Measurements from ENCODE around the gene GATA5.

GATA5 gene

GRCh38 chr20:62466072-62466760, 9.6 kb downstream of the GATA5 start:
- no peak overlapping the region for H3K4me3 ChIP-seq (ENCODE audit: low read depth, low read length, poor library complexity, severe bottlenecking)
- H3K36me3 ChIP-seq (ENCODE audit: insufficient read depth, low read length), result no peaks in the 10 kb centered on the region
- H2AFZ ChIP-seq (ENCODE audit: low read length), result no peak overlapping the region
- TF ChIP-seq EZH2 (IDR thresholded peaks at IDR 0.05; ENCODE audit: borderline replicate concordance, low read length), result no peak
- no peak for TF ChIP-seq CTCF (IDR thresholded peaks at IDR 0.05; ENCODE audit: low read length)
- no peaks in the 10 kb centered on the region for H3K4me1 ChIP-seq (ENCODE audit: insufficient read depth, low read length, severe bottlenecking)
- no peaks in the 10 kb centered on the region for H4K20me1 ChIP-seq (ENCODE audit: insufficient read depth, low read length)
- no peaks in the 10 kb centered on the region for H3K27me3 ChIP-seq (ENCODE audit: insufficient read depth, low read length)
- H3K9ac ChIP-seq (ENCODE audit: low read length), result no peak overlapping the region
- no peak overlapping the region for H3K27ac ChIP-seq (ENCODE audit: low read depth, low read length, poor library complexity, severe bottlenecking)
- H3F3A ChIP-seq (ENCODE audit: insufficient read depth, low read length), result no peaks in the 10 kb centered on the region
- no peaks in the 10 kb centered on the region for H3K9me2 ChIP-seq (ENCODE audit: low read depth, low read length)
- H3K79me2 ChIP-seq (ENCODE audit: insufficient read depth, low read length), result no peaks in the 10 kb centered on the region
- no peak overlapping the region for H3K4me2 ChIP-seq (ENCODE audit: low read length)
- no peaks in the 10 kb centered on the region for H3K9me3 ChIP-seq (ENCODE audit: low read length)

- no peak overlapping the region for H2AFZ ChIP-seq (ENCODE audit: low read length)
- H3K4me2 ChIP-seq (ENCODE audit: low read length), result no peak overlapping the region
- H3K36me3 ChIP-seq (ENCODE audit: insufficient read depth, low read length), result no peaks in the 10 kb centered on the region
- H3K9ac ChIP-seq (ENCODE audit: low read length), result no peak overlapping the region
- no peaks in the 10 kb centered on the region for H4K20me1 ChIP-seq (ENCODE audit: insufficient read depth, low read length)
- H3K4me3 ChIP-seq (ENCODE audit: low read depth, low read length, poor library complexity, severe bottlenecking), result no peak overlapping the region
- H3K4me1 ChIP-seq (ENCODE audit: insufficient read depth, low read length, severe bottlenecking), result no peaks in the 10 kb centered on the region
- no peak for TF ChIP-seq CTCF (IDR thresholded peaks at IDR 0.05; ENCODE audit: low read length)
- no peak for TF ChIP-seq EZH2 (IDR thresholded peaks at IDR 0.05; ENCODE audit: borderline replicate concordance, low read length)
- H3K79me2 ChIP-seq (ENCODE audit: insufficient read depth, low read length), result no peaks in the 10 kb centered on the region
- H3K9me3 ChIP-seq (ENCODE audit: low read length), result no peaks in the 10 kb centered on the region
- H3K27me3 ChIP-seq (ENCODE audit: insufficient read depth, low read length), result no peaks in the 10 kb centered on the region
- no peaks in the 10 kb centered on the region for H3F3A ChIP-seq (ENCODE audit: insufficient read depth, low read length)
- no peak overlapping the region for H3K27ac ChIP-seq (ENCODE audit: low read depth, low read length, poor library complexity, severe bottlenecking)
- no peaks in the 10 kb centered on the region for H3K9me2 ChIP-seq (ENCODE audit: low read depth, low read length)
Observed at GRCh38 chr20:62464990-62465389, 10.8 kb downstream of the GATA5 start.

- Histone ChIP-seq H3K79me2 (ENCODE audit: insufficient read depth, low read length) (no peaks in the 10 kb centered on the region), H3K9me3 (ENCODE audit: low read length) (no peaks in the 10 kb centered on the region), H3K4me1 (ENCODE audit: insufficient read depth, low read length, severe bottlenecking) (no peaks in the 10 kb centered on the region), H3K4me3 (ENCODE audit: low read depth, low read length, poor library complexity, severe bottlenecking) (no peak overlapping the region), H4K20me1 (ENCODE audit: insufficient read depth, low read length) (no peaks in the 10 kb centered on the region), H3K27ac (ENCODE audit: low read depth, low read length, poor library complexity, severe bottlenecking) (no peak overlapping the region), H3K4me2 (ENCODE audit: low read length) (no peak overlapping the region), H3K36me3 (ENCODE audit: insufficient read depth, low read length) (no peaks in the 10 kb centered on the region), H3K9ac (ENCODE audit: low read length) (no peak overlapping the region), H3F3A (ENCODE audit: insufficient read depth, low read length) (no peaks in the 10 kb centered on the region), H3K9me2 (ENCODE audit: low read depth, low read length) (no peaks in the 10 kb centered on the region), H3K27me3 (ENCODE audit: insufficient read depth, low read length) (no peaks in the 10 kb centered on the region), H2AFZ (ENCODE audit: low read length) (no peak overlapping the region)
- TF ChIP-seq CTCF (IDR thresholded peaks at IDR 0.05; ENCODE audit: low read length) (no peak), EZH2 (IDR thresholded peaks at IDR 0.05; ENCODE audit: borderline replicate concordance, low read length) (no peak)
Observed at GRCh38 chr20:62464425-62464770, 11.4 kb downstream of the GATA5 start.
